Prostate gland (tissue), 2 donors: Measurements from ENCODE around the gene SREBF2. TPM values are rescaled to one million over a fixed set of nuclear protein-coding genes. Genes with fewer than 3 reads are reported as not detected.

ENCODE experiments used
- DNase-seq: peaks from one replicate; pipeline ENCODE4 v3.0.0-alpha.2; 2019; ENCODE audit warnings: low spot score
- H3K27ac ChIP-seq, 2 donors: fragments of 200-600 bp; sonication (generic); 2 replicates each; pipeline ENCODE4 v1.5.1; 2017 to 2019
- H3K27me3 ChIP-seq: fragments of 200-600 bp; sonication (generic); replicated peaks from 2 replicates; pipeline ENCODE4 v1.5.1; 2019; ENCODE audit not compliant: insufficient read depth
- H3K36me3 ChIP-seq, 2 donors: fragments of 200-600 bp; sonication (generic); 1 replicate in 1 of 2; 2 replicates in 1 of 2; pipeline versions ENCODE4 v1.5.1 to v1.8.1; 2017 to 2019
- H3K4me1 ChIP-seq: fragments of 200-600 bp; sonication (generic); replicated peaks from 2 replicates; pipeline ENCODE4 v1.5.1; 2019
- H3K4me3 ChIP-seq, 2 donors: fragments of 200-600 bp; sonication (generic); 2 replicates each; pipeline ENCODE4 v1.5.1; 2017 to 2019
- H3K9me3 ChIP-seq: fragments of 200-600 bp; sonication (generic); 2 replicates; pipeline ENCODE4 v1.5.1; 2017
- POLR2A ChIP-seq: fragments of 450-650 bp; IDR thresholded peaks from one replicate; pipeline ENCODE4 v1.6.1; 2016; ENCODE audit warnings: antibody characterized with exemption, mild to moderate bottlenecking
- POLR2AphosphoS5 ChIP-seq: sonication (generic); formaldehyde crosslinking; IDR thresholded peaks from one replicate; pipeline ENCODE4 v1.6.1; 2017; ENCODE audit warnings: antibody characterized with exemption
- WGBS: methylation state at CpG from one replicate; pipeline ENCODE4 v1.1.5; 2018; 5-methylcytosine and 5-hydroxymethylcytosine counted together
- intact Hi-C: fragments of 100-400 bp; cut with DNase I; formaldehyde crosslinking; loops from one replicate; pipeline ENCODE4 v1.14.2; 2022
- total RNA-seq, 2 donors: library from RNA; depleted of rRNA; stranded (reverse); fragments of >200 nt; gene quantifications; one replicate each; pipeline ENCODE4 v1.1.0, GENCODE V29; 2016
- TF ChIP-seq, protein P1 (sequence below), 4 experiments: fragments of 200-600 bp in 2 of 4; fragments of 450-650 bp in 2 of 4; sonication (generic) in 2 of 4; IDR thresholded peaks; 1 replicate in 3 of 4; 2 replicates in 1 of 4; pipeline ENCODE4 v1.5.1; 2016 to 2019; ENCODE audit warnings: antibody characterized with exemption in 4 of 4, mild to moderate bottlenecking in 2 of 4, moderate library complexity in 2 of 4

The SREBF2 gene
- total RNA-seq, 2 donors from 2014 or later, result 62.7 to 128 TPM

DNA sequence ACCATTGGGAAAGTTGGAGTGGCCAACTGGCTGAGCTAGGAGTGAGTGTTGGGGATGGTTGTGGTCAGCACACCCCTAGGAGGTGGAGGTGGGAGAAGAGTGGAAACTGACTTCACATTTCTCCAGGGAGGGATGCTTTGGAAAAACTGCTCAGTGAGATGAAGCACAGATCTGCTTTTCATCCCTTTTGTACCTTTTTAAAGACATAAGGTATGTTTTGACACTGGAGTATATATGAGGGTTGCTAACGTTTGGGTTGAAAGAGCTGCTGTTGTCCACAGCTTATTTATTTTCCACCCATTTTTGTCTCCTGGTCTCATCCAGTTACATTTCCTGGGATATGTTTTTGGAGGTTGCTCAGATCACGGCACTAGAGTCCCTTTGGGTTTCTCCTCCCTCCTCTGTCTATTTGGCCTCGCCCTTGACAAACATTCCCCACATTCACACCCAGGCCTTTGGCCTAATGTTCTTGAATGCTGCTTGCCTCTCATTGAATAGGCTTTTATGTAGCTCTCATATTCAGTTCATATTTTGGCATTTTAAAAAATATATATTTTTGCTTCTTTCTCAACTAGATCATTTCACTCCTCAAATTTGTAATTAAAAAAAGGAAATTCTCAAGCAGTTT lies 8.3 kb downstream of the SREBF2 start:
- Histone ChIP-seq H3K4me1 (peaks cover 19% of the 10 kb centered on the region), H3K27ac (peak overlapping the region; percentile 10 to 84), H3K36me3 (no peaks in the 10 kb centered on the region), H3K4me3 (no peak overlapping the region), H3K9me3 (no peaks in the 10 kb centered on the region), H3K27me3 (no peaks in the 10 kb centered on the region)
- 45% methylated on average over 3 of the region's 3 CpGs for WGBS
- no peak for DNase-seq
- intact Hi-C loops, result no loop called here
- TF ChIP-seq POLR2A (no peak), POLR2AphosphoS5 (no peak)
- TF ChIP-seq, protein P1, sequence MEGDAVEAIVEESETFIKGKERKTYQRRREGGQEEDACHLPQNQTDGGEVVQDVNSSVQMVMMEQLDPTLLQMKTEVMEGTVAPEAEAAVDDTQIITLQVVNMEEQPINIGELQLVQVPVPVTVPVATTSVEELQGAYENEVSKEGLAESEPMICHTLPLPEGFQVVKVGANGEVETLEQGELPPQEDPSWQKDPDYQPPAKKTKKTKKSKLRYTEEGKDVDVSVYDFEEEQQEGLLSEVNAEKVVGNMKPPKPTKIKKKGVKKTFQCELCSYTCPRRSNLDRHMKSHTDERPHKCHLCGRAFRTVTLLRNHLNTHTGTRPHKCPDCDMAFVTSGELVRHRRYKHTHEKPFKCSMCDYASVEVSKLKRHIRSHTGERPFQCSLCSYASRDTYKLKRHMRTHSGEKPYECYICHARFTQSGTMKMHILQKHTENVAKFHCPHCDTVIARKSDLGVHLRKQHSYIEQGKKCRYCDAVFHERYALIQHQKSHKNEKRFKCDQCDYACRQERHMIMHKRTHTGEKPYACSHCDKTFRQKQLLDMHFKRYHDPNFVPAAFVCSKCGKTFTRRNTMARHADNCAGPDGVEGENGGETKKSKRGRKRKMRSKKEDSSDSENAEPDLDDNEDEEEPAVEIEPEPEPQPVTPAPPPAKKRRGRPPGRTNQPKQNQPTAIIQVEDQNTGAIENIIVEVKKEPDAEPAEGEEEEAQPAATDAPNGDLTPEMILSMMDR (IDR thresholded peaks at IDR 0.05), result no peak

DNA sequence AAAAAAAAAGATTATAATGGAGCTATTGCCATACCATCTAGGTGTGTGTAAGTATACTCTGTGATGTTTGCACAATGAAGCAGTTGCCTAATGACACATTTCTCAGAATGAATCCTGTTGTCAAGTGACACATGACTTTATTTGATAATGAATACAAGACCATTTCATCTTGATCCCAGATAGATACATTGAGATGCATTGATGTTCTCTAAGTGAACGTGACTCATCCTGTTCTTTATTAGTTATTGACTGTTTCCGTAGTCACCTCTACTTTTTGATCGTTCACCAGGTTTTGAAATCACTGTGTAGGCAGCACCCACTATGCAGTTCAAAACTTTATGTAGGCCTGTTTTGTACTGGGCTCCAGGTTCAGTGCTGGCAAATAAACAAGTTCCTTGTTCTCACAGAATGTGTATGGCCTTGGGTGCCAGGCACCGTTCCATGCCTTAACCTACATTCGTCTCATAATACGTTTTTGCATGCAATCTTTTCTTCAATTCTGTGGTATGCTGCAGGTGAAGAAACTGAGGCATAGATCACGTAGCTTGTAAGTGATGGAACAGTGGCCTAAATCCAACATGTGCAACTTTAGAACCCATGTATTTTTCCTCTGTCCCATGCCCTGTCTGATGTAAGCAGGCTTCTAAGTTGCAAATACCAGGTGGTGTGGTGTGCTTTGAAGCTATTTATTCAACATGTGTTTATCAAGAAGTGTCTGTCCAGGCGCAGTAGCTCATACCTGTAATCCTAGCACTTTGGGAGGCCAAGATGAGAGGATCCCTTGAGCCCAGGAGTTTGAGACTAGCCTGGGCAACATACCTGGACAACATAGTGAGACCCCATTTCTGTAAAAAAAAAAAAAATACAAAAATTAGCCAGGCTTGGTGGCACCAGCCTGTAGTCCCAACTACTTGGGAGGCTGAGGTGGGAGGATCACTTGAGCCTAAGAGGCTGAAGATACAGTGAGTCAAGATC lies 10.4 kb downstream of the SREBF2 start:
- no peaks in the 10 kb centered on the region for H3K36me3 ChIP-seq
- peaks cover 21% of the 10 kb centered on the region for H3K4me1 ChIP-seq
- intact Hi-C loops, result no loop called here
- DNase-seq, result no peak
- H3K4me3 ChIP-seq, result no peak overlapping the region
- TF ChIP-seq POLR2AphosphoS5, result peak; percentile 29
- TF ChIP-seq, protein P1 (IDR thresholded peaks at IDR 0.05), result no peak
- peak overlapping the region; percentile 67 to 84 for H3K27ac ChIP-seq
- no peaks in the 10 kb centered on the region for H3K9me3 ChIP-seq
- no peaks in the 10 kb centered on the region for H3K27me3 ChIP-seq
- WGBS, result 79% methylated on average over 8 of the region's 8 CpGs

DNA sequence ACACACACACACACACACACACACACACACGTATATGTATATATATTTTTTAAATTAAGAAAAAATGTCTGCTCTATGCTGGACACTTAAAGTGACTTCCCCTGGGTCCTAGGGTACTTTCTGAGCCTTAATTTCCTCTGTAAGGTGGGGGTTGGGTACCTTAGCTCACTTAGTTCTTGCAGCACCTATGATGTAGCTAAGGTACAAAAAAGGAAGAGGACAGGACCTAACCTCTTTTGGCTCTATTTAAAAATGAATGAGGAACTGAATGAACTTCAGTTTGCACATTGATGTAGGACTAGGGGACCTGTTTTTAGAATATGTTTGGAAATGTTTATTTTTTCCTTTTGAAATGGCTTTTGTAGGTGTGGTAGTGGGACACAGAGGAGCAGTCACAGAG lies 11.1 kb downstream of the SREBF2 start:
- Histone ChIP-seq H3K4me1 (peaks cover 21% of the 10 kb centered on the region), H3K36me3 (no peaks in the 10 kb centered on the region), H3K27me3 (no peaks in the 10 kb centered on the region), H3K4me3 (no peak overlapping the region), H3K27ac (peak overlapping the region; percentile 67 to 84), H3K9me3 (no peaks in the 10 kb centered on the region)
- 48% methylated on average over 1 of the region's 1 CpG for WGBS
- TF ChIP-seq, protein P1 (IDR thresholded peaks at IDR 0.05), result no peak
- no peak for TF ChIP-seq POLR2AphosphoS5
- no peak for TF ChIP-seq POLR2A
- no peak for DNase-seq
- intact Hi-C loops, result no loop called here

DNA sequence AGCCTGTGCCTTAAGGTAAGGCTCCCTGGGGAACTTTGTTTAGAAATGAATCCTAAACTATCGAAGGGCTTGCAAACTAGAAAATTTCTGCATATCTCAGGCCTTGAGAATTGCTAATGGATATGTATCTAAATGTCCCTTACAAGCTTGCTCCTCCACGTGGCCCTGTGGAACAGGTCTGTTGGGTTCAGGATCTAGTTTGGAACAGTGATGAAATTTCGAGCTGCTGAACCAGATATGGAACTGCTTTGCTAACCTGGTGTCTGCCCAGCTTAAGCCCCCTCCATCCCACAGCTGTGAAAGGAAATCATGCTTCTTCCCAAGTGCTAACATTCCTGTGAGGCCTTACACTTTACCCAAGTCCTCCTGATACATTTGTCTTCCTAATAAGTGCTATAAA lies 11.6 kb downstream of the SREBF2 start:
- H3K4me3 ChIP-seq, result no peak overlapping the region
- intact Hi-C loops, result no loop called here
- 50% methylated on average over 3 of the region's 3 CpGs for WGBS
- peak overlapping the region; percentile 67 to 84 for H3K27ac ChIP-seq
- H3K27me3 ChIP-seq, result no peaks in the 10 kb centered on the region
- H3K36me3 ChIP-seq, result no peaks in the 10 kb centered on the region
- TF ChIP-seq, protein P1 (IDR thresholded peaks at IDR 0.05), result no peak
- peak; percentile 89 for TF ChIP-seq POLR2AphosphoS5
- peaks cover 21% of the 10 kb centered on the region for H3K4me1 ChIP-seq
- no peaks in the 10 kb centered on the region for H3K9me3 ChIP-seq
- DNase-seq, result peak; percentile 88
